Sigmoid colon (tissue), 4 donors: ENCODE results near the gene PEAK1.

ENCODE experiments used
- EP300 ChIP-seq, 4 donors: sonication (generic); formaldehyde crosslinking; IDR thresholded peaks; one replicate each; pipeline ENCODE4 v1.6.1; 2017; ENCODE audit warnings: antibody characterized with exemption in 4 of 4
- POLR2A ChIP-seq, 2 donors: fragments of 450-650 bp; IDR thresholded peaks; one replicate each; pipeline ENCODE4 v1.6.1; 2016; ENCODE audit warnings: antibody characterized with exemption in 2 of 2, mild to moderate bottlenecking in 2 of 2, moderate library complexity in 2 of 2
- POLR2AphosphoS5 ChIP-seq, 4 donors: sonication (generic); formaldehyde crosslinking; IDR thresholded peaks; one replicate each; pipeline ENCODE4 v1.6.1; 2017; ENCODE audit warnings: antibody characterized with exemption in 4 of 4
- TF ChIP-seq, protein P1 (sequence below), 4 experiments: fragments of 450-650 bp in 3 of 4; fragments of 200-600 bp in 1 of 4; IDR thresholded peaks; one replicate each; pipeline ENCODE4 v1.5.1; 2016 to 2019; ENCODE audit warnings: antibody characterized with exemption in 4 of 4, mild to moderate bottlenecking in 3 of 4, moderate library complexity in 2 of 4

DNA sequence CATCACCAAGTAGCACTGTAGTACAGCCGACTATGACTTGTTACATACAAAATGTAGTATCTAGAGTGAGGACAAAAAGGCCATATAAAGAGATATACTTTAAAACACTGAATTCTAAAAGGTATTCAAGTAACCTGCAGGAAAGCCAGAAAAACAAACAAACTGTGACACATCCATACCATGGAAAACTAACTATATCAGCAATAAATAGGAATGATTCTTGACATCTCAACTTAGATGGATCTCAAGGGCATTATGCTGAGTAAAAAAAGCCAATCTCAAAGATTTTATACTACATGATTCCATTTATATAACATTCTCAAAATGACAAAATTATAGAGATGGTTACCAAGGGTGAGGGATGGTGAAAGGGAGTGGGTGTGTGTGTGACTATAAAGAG, 143.0 kb downstream of the PEAK1 start:
- TF ChIP-seq POLR2AphosphoS5 (IDR thresholded peaks at IDR 0.05) (no peak), POLR2A (IDR thresholded peaks at IDR 0.05) (no peak), EP300 (IDR thresholded peaks at IDR 0.05) (no peak)
- TF ChIP-seq, protein P1, sequence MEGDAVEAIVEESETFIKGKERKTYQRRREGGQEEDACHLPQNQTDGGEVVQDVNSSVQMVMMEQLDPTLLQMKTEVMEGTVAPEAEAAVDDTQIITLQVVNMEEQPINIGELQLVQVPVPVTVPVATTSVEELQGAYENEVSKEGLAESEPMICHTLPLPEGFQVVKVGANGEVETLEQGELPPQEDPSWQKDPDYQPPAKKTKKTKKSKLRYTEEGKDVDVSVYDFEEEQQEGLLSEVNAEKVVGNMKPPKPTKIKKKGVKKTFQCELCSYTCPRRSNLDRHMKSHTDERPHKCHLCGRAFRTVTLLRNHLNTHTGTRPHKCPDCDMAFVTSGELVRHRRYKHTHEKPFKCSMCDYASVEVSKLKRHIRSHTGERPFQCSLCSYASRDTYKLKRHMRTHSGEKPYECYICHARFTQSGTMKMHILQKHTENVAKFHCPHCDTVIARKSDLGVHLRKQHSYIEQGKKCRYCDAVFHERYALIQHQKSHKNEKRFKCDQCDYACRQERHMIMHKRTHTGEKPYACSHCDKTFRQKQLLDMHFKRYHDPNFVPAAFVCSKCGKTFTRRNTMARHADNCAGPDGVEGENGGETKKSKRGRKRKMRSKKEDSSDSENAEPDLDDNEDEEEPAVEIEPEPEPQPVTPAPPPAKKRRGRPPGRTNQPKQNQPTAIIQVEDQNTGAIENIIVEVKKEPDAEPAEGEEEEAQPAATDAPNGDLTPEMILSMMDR (IDR thresholded peaks at IDR 0.05) = no peak
